SH-SY5Y (cell line): ENCODE measurements around the gene HAPLN2.

Source experiments
- GATA2 ChIP-seq: IDR thresholded peaks from 2 replicates; pipeline ENCODE4 v1.6.1; 2011; ENCODE audit warnings: mild to moderate bottlenecking, low read depth, low read length
- GATA3 ChIP-seq: IDR thresholded peaks from 2 replicates; pipeline ENCODE4 v1.6.1; 2011; ENCODE audit warnings: low read depth, mild to moderate bottlenecking, low read length, moderate library complexity

GRCh38 chr1:156591181-156591431 lies 28.1 kb upstream of the HAPLN2 start:
- TF ChIP-seq GATA3 (no peak), GATA2 (no peak)
